ENCODE data around the gene RALGAPA1.
A peak's percentile ranks its signal among the peaks of the same experiment; 100 is the strongest.
"Not testable (repeated sequence)": the region's sequence is repeated elsewhere in the genome, so short reads cannot be mapped to it uniquely, and the experiment has no call there.

Gene RALGAPA1

DNA sequence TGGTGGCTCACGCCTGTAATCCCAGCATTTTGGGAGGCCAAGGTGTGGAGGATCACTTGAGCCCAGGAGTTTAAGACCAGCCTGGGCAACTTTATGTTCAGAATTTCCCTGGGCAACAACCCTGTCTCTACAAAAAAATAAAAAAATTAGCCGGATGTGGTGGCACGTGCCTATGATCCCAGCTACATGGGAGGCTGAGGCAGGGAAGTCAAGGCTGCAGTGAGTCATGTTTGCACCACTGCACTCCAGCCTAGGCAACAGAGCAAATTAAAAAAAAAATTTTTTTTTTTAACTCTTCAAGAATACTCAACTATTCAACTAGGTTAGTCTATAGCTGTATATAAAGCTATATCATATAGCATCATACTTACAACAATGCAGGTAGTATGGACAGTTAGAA is 113.0 kb downstream of the RALGAPA1 start:
- DNase-seq = no peak

GRCh38 chr14:35695647-35696046 is 113.4 kb downstream of the RALGAPA1 start:
- DNase-seq = no peak

DNA sequence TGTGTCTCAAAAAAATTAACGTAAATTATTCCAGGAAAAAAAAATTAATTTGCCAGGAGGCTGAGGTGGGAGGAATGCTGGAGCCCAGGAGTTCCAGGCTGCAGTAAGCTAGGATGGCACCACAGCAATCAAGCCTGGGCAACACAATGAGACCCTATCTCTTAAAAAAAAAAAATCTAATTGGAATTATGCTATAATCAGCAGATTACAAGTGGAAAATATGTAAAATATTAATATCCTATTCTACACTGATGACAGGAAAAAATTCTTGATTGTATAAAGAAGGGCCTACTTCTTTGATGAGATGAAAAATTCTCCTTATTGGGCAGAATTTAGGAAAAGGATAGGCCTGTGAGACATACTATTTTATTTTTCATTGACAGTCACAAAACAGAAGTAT is 114.0 kb downstream of the RALGAPA1 start:
- DNase-seq = no peak

DNA sequence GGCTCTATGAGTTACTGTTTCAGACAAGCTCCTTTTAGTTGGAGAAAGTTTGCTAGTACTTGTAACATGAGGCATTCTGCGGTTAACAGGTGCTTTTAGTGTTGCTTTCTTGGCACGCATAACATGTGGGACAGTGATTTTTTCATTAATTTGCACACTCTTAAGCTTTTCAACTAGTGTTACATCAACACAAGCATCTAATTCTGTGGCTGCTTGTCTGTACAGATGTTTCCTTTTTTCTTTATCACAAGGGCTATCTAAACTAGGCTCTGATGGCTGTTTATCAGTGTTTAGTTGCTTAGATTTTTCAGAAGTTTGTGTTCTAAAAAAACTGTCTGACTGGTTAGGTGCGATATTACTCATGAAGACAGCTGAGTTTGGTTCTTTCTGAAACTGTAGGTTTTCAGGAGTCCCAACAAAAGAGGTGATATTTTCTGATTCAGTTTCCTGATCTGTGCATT is 120.1 kb downstream of the RALGAPA1 start:
- DNase-seq = no peak

DNA sequence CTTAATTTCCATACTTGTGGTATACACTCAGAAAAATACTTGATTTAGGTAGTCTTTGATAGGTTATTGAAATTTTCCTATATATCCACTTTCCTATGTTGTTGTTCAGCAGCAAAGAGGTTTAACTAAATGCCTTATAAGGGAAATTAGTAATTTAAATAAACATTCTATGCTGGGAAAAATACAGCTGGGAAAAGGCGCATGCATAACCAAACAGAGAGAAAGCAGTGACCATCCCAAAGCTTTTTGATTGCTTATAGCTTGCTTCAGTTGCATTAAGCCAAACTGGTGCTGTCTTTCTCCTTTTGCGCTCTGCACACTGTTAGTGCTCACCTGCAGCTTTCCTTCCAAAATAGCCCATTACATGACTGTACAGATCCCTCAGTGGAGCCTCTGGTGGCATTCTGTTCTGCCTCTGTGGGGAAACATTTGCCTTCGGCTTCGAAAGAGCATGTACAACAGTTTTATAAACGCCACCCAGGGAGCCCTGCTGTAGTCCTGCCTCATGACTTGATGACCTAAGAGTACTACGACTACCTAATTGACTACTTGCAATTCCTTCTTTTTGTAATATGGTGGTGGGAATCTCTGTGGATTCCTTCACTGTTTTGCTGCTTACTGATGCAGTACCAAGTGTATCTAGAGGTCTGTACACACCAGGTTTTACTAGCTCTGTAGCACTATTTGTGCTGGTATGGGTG is 120.8 kb downstream of the RALGAPA1 start:
- no peak for DNase-seq

DNA sequence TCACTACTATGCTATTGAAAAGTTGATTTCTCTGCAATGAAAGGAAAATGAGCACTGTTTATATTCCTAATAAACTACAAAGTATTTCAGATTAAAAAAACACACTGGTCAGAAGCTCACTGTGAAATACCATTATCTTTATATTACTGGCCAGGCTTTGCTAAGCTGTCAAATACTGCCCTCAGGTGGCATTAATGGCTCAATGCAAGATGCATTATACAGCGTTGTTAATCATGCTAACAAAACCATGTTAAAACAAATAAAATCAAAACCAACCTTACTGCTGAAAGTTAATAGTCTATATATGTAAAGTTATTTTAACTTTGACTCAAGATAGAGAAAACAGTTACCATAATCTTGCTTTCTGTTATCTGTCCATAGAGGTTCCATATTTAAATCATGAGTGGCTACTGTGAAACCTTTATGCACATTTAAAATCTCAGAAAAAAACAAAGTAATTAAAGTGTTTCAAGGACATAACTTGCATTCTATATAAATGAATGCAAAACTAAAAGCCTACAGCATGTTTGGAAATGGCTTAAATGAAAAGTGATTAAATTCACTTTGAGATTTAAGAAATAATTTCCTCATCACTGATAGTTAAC is 121.7 kb downstream of the RALGAPA1 start:
- DNase-seq = peak in 1 of 2 experiments; percentile 4

DNA sequence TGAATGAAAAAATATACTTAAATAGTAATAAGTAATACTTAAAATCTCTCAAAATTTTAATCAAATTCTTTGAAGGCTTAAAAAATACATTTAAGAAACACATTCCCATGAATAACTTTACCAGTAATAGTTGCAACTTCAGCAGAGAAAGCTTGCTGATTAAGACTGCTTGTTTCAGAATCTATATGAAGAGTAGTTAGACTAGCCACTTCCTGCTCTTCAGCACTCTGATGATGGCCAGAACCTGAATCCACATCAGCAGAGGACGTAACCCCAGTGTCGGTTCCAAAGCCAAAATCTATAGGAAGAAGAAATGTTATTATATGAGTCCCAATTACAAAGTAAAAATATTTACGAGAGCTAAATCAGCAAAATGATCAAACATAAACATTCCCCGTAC is 125.4 kb downstream of the RALGAPA1 start:
- DNase-seq = not testable (repeated sequence)

- DNase-seq = no peak
These were observed 126.3 kb downstream of the RALGAPA1 start for GRCh38 chr14:35682802-35683201.

DNA sequence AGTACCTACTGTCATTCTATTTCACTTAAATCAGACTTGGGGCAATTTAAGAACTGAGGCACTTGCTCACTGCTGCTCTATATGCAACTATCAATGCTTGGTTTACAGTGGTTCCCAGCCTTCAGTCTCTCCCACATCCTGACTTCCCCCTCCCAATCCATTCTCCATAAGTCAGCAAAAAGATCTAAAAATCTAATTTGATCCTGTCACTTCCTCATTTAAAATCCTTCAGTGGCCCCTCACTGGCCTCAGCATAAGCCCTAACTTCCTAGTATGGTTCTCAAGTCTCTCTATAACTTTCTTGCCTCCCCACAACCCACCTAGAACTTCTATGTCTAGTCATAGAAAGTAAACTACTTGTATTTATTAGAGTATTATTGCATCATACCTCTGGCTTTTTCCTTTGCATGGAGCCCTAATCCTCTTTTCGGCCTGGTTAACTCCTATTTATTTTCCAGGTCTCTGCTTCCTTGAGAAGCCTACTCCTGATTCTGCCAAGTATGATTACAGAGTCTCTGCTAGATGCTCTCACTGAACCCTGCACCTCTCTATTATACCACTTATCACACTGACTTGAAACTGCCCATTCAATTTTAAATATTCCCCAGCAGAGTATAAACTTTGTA is 130.6 kb downstream of the RALGAPA1 start:
- DNase-seq = no peak

DNA sequence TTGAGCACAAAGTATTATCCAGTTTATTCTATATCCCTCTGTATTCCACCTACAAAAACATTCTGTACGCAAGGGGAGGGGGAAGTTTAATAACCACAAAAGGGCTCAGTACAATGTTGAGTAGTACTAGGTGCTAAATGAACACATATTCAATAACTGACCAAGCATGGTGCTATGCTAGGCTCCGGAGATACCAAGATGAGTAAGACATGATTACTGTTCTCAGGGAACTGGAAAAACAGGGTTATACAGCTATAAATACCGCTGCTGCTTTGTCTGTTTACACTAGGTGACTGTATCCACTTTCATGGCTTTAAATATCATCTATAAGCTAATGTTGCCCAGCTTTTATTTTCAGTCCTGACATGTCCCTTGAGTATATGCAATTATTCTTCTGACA is 139.3 kb downstream of the RALGAPA1 start:
- no peak for DNase-seq

DNA sequence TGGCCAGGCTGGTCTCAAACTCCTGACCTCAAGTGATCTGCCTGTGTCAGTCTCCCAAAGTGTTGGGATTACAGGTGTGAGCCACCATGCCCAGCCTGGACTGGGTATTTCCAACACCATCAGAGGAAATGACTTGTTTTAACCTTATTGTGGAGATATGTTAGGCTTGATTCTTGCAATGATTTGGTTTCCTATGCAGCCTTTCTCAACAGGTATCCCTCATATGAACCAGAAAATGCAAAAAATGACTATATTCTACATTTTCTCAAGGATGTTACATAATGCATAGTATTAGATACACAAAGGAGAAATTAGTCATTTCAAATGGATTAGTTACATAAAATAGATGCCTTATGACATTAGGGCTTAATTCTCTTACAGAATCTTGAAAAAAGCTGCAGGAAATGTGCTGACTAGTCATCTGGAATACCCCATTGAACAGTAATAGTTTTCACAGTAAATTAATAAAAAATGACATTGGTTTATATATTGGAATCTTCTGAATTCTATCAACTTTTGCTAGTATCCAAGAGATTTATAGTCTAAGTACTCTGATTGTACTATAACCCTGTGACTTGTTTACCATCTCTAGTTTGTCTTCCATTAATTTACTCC is 142.6 kb downstream of the RALGAPA1 start:
- DNase-seq = no peak

GRCh38 chr14:35661875-35662274 is 147.2 kb downstream of the RALGAPA1 start:
- DNase-seq = no peak

- DNase-seq = no peak
These were observed 156.1 kb downstream of the RALGAPA1 start for GRCh38 chr14:35653045-35653444.

- DNase-seq = no peak
These were observed 165.6 kb downstream of the RALGAPA1 start for GRCh38 chr14:35643513-35643912.

- no peak for DNase-seq
These were observed 171.2 kb downstream of the RALGAPA1 start for GRCh38 chr14:35637851-35638250.

GRCh38 chr14:35637269-35637668 is 171.8 kb downstream of the RALGAPA1 start:
- DNase-seq = no peak

GRCh38 chr14:35632676-35633075 is 176.4 kb downstream of the RALGAPA1 start:
- no peak for DNase-seq

GRCh38 chr14:35632271-35632670 is 176.8 kb downstream of the RALGAPA1 start:
- DNase-seq = no peak

- no peak for DNase-seq
These were observed 177.9 kb downstream of the RALGAPA1 start for GRCh38 chr14:35631071-35631805.

DNA sequence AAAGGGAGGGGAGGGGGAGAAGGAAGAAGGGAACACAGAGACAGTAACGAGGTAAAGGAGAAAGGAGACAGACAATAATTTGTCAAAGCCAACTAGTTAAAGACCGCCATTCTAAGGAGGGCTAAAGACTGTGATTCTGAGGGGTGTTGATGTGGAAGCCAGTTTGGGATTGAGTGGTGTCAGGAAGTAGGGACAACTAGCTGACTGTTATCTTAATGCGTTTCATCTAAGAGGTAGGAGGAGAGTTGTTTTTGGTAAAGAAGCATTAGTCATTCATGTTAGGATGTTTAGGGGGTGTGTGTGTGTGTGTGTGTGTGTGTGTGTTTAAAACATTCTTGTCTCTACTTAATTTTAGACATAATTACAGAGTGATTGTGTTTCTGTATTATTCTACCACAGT is 180.1 kb downstream of the RALGAPA1 start:
- DNase-seq = no peak

DNA sequence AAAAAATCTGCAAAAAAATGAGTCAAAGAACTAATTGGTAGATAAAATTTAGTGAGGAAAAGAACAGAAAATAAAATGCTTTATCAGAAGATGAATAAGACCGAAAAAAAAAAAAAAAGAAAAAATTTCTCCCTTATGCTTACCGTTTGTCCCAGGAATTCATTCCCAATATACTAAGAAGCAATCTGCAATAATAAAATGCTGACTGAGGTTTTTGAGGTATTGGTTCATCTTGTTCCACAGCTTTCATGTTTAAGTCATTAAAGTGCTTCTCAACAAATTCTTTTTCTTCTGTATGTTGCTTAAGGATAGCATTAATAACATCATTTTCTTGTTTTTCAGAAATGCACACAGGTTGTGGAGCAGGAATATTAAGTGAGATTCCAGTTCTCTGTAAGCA is 182.1 kb downstream of the RALGAPA1 start:
- DNase-seq = not testable (repeated sequence)

GRCh38 chr14:35621996-35622395 is 187.1 kb downstream of the RALGAPA1 start:
- not testable (repeated sequence) for DNase-seq

GRCh38 chr14:35619998-35620397 is 189.1 kb downstream of the RALGAPA1 start:
- not testable (repeated sequence) for DNase-seq

Data from NCI-H187 (cell line).